GM12878 (cell line): ENCODE data around the gene WNK2. TPM values are rescaled to one million over a fixed set of nuclear protein-coding genes. Genes with fewer than 3 reads are reported as not detected.

Source experiments
- ATAC-seq: fragments of 200-7000 bp; cut with Tn5 transposase; 3 replicates; pipeline ENCODE4 v1.9.1; 2020; ENCODE audit warnings: mild to moderate bottlenecking, moderate library complexity
- BruUV-seq: library from RNA; stranded (reverse); fragments of 400-500 nt; replicated peaks from 2 replicates; lab custom pipeline; 2021; lab: Mats Ljungman, UMichigan
- CTCF ChIA-PET: fragments of 300-600 bp; sonication (Branson Sonifier 250); formaldehyde crosslinking; extraction: SDS; loops from one replicate; lab custom pipeline; 2021; ENCODE audit warnings: inconsistent platforms; lab: Yijun Ruan, JAX
- POLR2A ChIA-PET: fragments of 350-600 bp; formaldehyde crosslinking; extraction: SDS; loops from one replicate; lab custom pipeline; 2021; ENCODE audit warnings: inconsistent platforms; lab: Charles Lee
- RAD21 ChIA-PET: fragments of 300-600 bp; sonication (Branson Sonifier 250); formaldehyde crosslinking; loops from one replicate; lab custom pipeline; 2023; ENCODE audit warnings: antibody characterized with exemption; ENCODE audit not compliant: unreplicated experiment; lab: Charles Lee
- SMC1A ChIA-PET: fragments of 300-600 bp; sonication (Branson Sonifier 250); formaldehyde crosslinking; loops from one replicate; lab custom pipeline; 2023; ENCODE audit not compliant: unreplicated experiment, uncharacterized antibody; lab: Charles Lee
- DNase-seq: peaks from one replicate; pipeline ENCODE4 v3.0.0-alpha.2; 2011; ENCODE audit warnings: low read depth, low spot score
- FAIRE-seq: peaks from 3 replicates; lab custom pipeline; 2011; peaks lifted over from hg19 to GRCh38; lab: Jason Lieb, UNC
- H2AFZ ChIP-seq: 2 replicates; pipeline ENCODE4 v1.6.0; 2011; ENCODE audit warnings: low read depth, low read length, control low read depth; ENCODE audit not compliant: control insufficient read depth
- H3K27ac ChIP-seq: 2 replicates; pipeline ENCODE4 v1.5.1; 2011; ENCODE audit warnings: control low read depth; ENCODE audit not compliant: control insufficient read depth, insufficient read depth
- H3K27me3 ChIP-seq, 2 experiments: replicated peaks in 1 of 2; 2 replicates each; pipeline versions ENCODE4 v1.6.0 to v1.6.1; 2011; ENCODE audit warnings: low read length in 1 of 2; ENCODE audit not compliant: control insufficient read depth in 2 of 2, insufficient read depth in 2 of 2
- H3K36me3 ChIP-seq, 2 experiments: 2 replicates each; pipeline ENCODE4 v1.5.1; 2011; ENCODE audit warnings: low read length in 1 of 2; ENCODE audit not compliant: control insufficient read depth in 2 of 2, insufficient read depth in 2 of 2
- H3K4me1 ChIP-seq: 2 replicates; pipeline ENCODE4 v1.6.1; 2011; ENCODE audit warnings: mild to moderate bottlenecking, low read length, moderate library complexity, mixed read lengths; ENCODE audit not compliant: control insufficient read depth, insufficient read depth
- H3K4me2 ChIP-seq: 2 replicates; pipeline ENCODE4 v1.6.0; 2011; ENCODE audit warnings: control low read depth; ENCODE audit not compliant: control insufficient read depth, insufficient read depth
- H3K4me3 ChIP-seq: fragments of 200-600 bp; sonication (generic); 2 replicates; pipeline ENCODE4 v1.5.1; 2016
- H3K79me2 ChIP-seq: 2 replicates; pipeline ENCODE4 v1.6.0; 2011; ENCODE audit warnings: low read length; ENCODE audit not compliant: control insufficient read depth, insufficient read depth
- H3K9ac ChIP-seq: 2 replicates; pipeline ENCODE4 v1.8.0; 2011; ENCODE audit warnings: low read length, control low read depth, mixed read lengths; ENCODE audit not compliant: control insufficient read depth, insufficient read depth
- H3K9me3 ChIP-seq: replicated peaks from 3 replicates; pipeline ENCODE4 v1.5.1; 2011; ENCODE audit warnings: mild to moderate bottlenecking, low read length; ENCODE audit not compliant: control insufficient read depth, insufficient read depth
- H4K20me1 ChIP-seq: 2 replicates; pipeline ENCODE4 v1.6.0; 2011; ENCODE audit not compliant: control insufficient read depth, insufficient read depth
- EP300 ChIP-seq, 2 experiments: fragments of 150-350 bp in 1 of 2; IDR thresholded peaks; 2 replicates each; pipeline ENCODE4 v1.6.1; 2011 to 2012; ENCODE audit warnings: low read depth in 2 of 2, low read length in 2 of 2, borderline replicate concordance in 1 of 2, improper control_type of control experiment in 1 of 2, inconsistent platforms in 1 of 2; ENCODE audit not compliant: control insufficient read depth in 1 of 2
- HDGF ChIP-seq: fragments of 450-650 bp; IDR thresholded peaks from 2 replicates; pipeline ENCODE4 v1.6.1; 2016; ENCODE audit warnings: antibody characterized with exemption
- HSF1 ChIP-seq: fragments of 150-350 bp; IDR thresholded peaks from 2 replicates; pipeline ENCODE4 v1.6.1; 2014; ENCODE audit warnings: mild to moderate bottlenecking, low read depth, low read length
- IRF3 ChIP-seq: fragments of 450-650 bp; IDR thresholded peaks from 2 replicates; pipeline ENCODE4 v1.6.1; 2014; ENCODE audit warnings: mild to moderate bottlenecking
- MTA2 ChIP-seq: fragments of 450-650 bp; IDR thresholded peaks from 2 replicates; pipeline ENCODE4 v1.6.1; 2016; ENCODE audit warnings: low read depth, mild to moderate bottlenecking, moderate library complexity
- MTA3 ChIP-seq: IDR thresholded peaks from 2 replicates; pipeline ENCODE4 v1.6.1; 2012; ENCODE audit warnings: low read length, inconsistent platforms, borderline replicate concordance
- NFYA ChIP-seq: IDR thresholded peaks from 2 replicates; pipeline ENCODE4 v1.6.1; 2011; ENCODE audit warnings: low read depth, mild to moderate bottlenecking, low read length, improper control_type of control experiment, borderline replicate concordance
- NR2F1 ChIP-seq: fragments of 450-650 bp; conservative IDR thresholded peaks from 2 replicates; pipeline ENCODE4 v1.6.1; 2017; ENCODE audit warnings: mild to moderate bottlenecking
- RAD21 ChIP-seq: IDR thresholded peaks from 2 replicates; pipeline ENCODE4 v1.6.1; 2011; ENCODE audit warnings: mild to moderate bottlenecking, low read depth, low read length, moderate library complexity; ENCODE audit not compliant: insufficient read depth
- RBBP5 ChIP-seq: fragments of 200-600 bp; sonication (generic); conservative IDR thresholded peaks from 2 replicates; pipeline ENCODE4 v1.6.1; 2016
- SMARCA5 ChIP-seq: fragments of 450-650 bp; IDR thresholded peaks from 2 replicates; pipeline ENCODE4 v1.6.1; 2017; ENCODE audit warnings: mild to moderate bottlenecking
- STAT3 ChIP-seq: IDR thresholded peaks from 2 replicates; pipeline ENCODE4 v1.6.1; 2011; ENCODE audit warnings: low read depth, low read length, improper control_type of control experiment
- TAF1 ChIP-seq: IDR thresholded peaks from 2 replicates; pipeline ENCODE4 v1.6.1; 2011; ENCODE audit warnings: mild to moderate bottlenecking, low read depth, low read length, borderline replicate concordance
- ZNF384 ChIP-seq: IDR thresholded peaks from 2 replicates; pipeline ENCODE4 v1.6.1; 2012; ENCODE audit warnings: low read depth, mild to moderate bottlenecking, low read length, improper control_type of control experiment, borderline replicate concordance
- WGBS: methylation state at CpG from one replicate; pipeline ENCODE4 v1.1.6; 2016; ENCODE audit warnings: low lambda C conversion rate; ENCODE audit not compliant: insufficient replicate concordance, insufficient coverage; ENCODE audit errors: missing lambda C conversion rate; 5-methylcytosine and 5-hydroxymethylcytosine counted together
- in situ Hi-C: fragments of 300-500 bp; cut with MboI; formaldehyde crosslinking; loops from 9 replicates; pipeline ENCODE4 v1.14.3; 2018; ENCODE audit warnings: mixed read lengths
- intact Hi-C: fragments of 100-400 bp; cut with micrococcal nuclease; formaldehyde crosslinking; loops from one replicate; pipeline ENCODE4 v1.14.2; 2022; ENCODE audit not compliant: unreplicated experiment
- polyA plus RNA-seq, 11 experiments: library from polyadenylated mRNA; depleted of rRNA in 4 of 11; unstranded in 6 of 11; stranded (reverse) in 5 of 11; fragments of >200 nt; fragmentation: Nextera tagmentation in 4 of 11; fragmentation: Illumina TruSeq in 1 of 11; extraction: Ambion mirVana in 4 of 11; extraction: Trizol in 1 of 11; gene quantifications; 1 replicate in 1 of 11; 2 replicates in 10 of 11; pipeline versions ENCODE4 v1.2.1 to v1.2.3, GENCODE V29; 2011 to 2016; ENCODE audit warnings: inconsistent platforms in 2 of 11, missing spikeins in 2 of 11, low read depth in 1 of 11
- total RNA-seq, 4 experiments: library from RNA; depleted of rRNA in 3 of 4; stranded (reverse); fragments of >200 nt in 3 of 4; fragmentation: Illumina TruSeq in 1 of 4; extraction: Trizol in 1 of 4; gene quantifications; 2 replicates each; pipeline versions ENCODE4 v1.2.1 to v1.2.3, GENCODE V29; 2013 to 2021

WNK2 gene
- total and polyA plus RNA-seq, 10 of the 15 experiments (the other 5 are each of a cell fraction or from before 2014, with no cell fraction given): 0.15 TPM; not detected in 9

GRCh38 chr9:93244101-93244500, 60.2 kb downstream of the WNK2 start:
- H2AFZ ChIP-seq: no peak overlapping the region

GRCh38 chr9:93244510-93245436, 60.8 kb downstream of the WNK2 start:
- H3K4me2 ChIP-seq: no peak overlapping the region
- no peak for FAIRE-seq
- whole genome bisulfite sequencing: 15% methylated on average over 21 of the region's 24 CpGs
- no peaks in the 10 kb centered on the region for H3K9me3 ChIP-seq
- H3K9ac ChIP-seq: no peak overlapping the region
- H3K27ac ChIP-seq: no peak overlapping the region
- no peaks in the 10 kb centered on the region for H3K4me1 ChIP-seq
- no peaks in the 10 kb centered on the region for H3K36me3 ChIP-seq
- TF ChIP-seq MTA2 (no peak), NFYA (no peak), HSF1 (no peak), HDGF (no peak), RBBP5 (no peak), STAT3 (no peak), ZNF384 (no peak), TAF1 (no peak), NR2F1 (no peak), SMARCA5 (no peak), IRF3 (no peak), EP300 (IDR thresholded peaks at IDR 0.05; ENCODE audit: borderline replicate concordance in 1 of 2, control insufficient read depth in 1 of 2, low read depth in 2 of 2, low read length in 2 of 2) (no peak), MTA3 (no peak)
- no peak overlapping the region for H2AFZ ChIP-seq
- H3K27me3 ChIP-seq: peaks cover 0 to 2% of the 10 kb centered on the region in 2 experiments; a peak in 2 of 4 replicates
- no peak overlapping the region for H3K4me3 ChIP-seq
- ChIA-PET RAD21 (interaction anchor here (1.2 kb wide), 1 partner anchor 322 kb away, joined by 3 read pairs; no protein-coding TSS in a partner anchor), CTCF (no interaction called here), SMC1A (interaction anchor here (0.7 kb wide), 1 partner anchor 164 kb away, joined by 3 read pairs; no protein-coding TSS in a partner anchor), POLR2A (no interaction called here)
- BruUV-seq: no TSS peak
- no peaks in the 10 kb centered on the region for H3K79me2 ChIP-seq
- ATAC-seq: no peak; the same call in 2 of the 3 replicates
- H4K20me1 ChIP-seq: no peaks in the 10 kb centered on the region
- no peak for DNase-seq
- in situ Hi-C loops (no loop called here), intact Hi-C loops (no loop called here)

More at GRCh38 chr9:93244101-93244500, 60.2 kb downstream of the WNK2 start:
- Histone ChIP-seq H3K27me3 (peaks cover 0 to 2% of the 10 kb centered on the region in 2 experiments; a peak in 2 of 4 replicates), H3K4me3 (no peak overlapping the region), H4K20me1 (no peaks in the 10 kb centered on the region), H3K79me2 (no peaks in the 10 kb centered on the region), H3K9ac (no peak overlapping the region)
- no TSS peak for BruUV-seq
- FAIRE-seq (no peak), DNase-seq (no peak)
- ChIA-PET POLR2A (no interaction called here), RAD21 (interaction anchor here (1.2 kb wide), 1 partner anchor 322 kb away, joined by 3 read pairs; no protein-coding TSS in a partner anchor)
- 33% methylated on average over 5 of the region's 5 CpGs for WGBS
- intact Hi-C loops: no loop called here
- no peak for TF ChIP-seq RAD21
- TF ChIP-seq, all 136 proteins: peak for 0
- in situ Hi-C loops: no loop called here
- Histone ChIP-seq H3K27ac (no peak overlapping the region), H3K36me3 (no peaks in the 10 kb centered on the region), H3K4me2 (no peak overlapping the region), H3K4me1 (no peaks in the 10 kb centered on the region), H3K9me3 (no peaks in the 10 kb centered on the region)
- ChIA-PET CTCF (interaction anchor here (0.7 kb wide), 1 partner anchor 535 kb away, joined by 3 read pairs; no protein-coding TSS in a partner anchor), SMC1A (interaction anchor here (0.7 kb wide), 1 partner anchor 163 kb away, joined by 3 read pairs; no protein-coding TSS in a partner anchor)
- ATAC-seq: no peak
